Fibroblast of skin of right quadriceps (primary cell): Measurements from ENCODE around the gene MAGED1.
A peak's percentile ranks its signal among the peaks of the same experiment; 100 is the strongest.

Source experiments
- DNase-seq: peaks from one replicate; pipeline ENCODE4 v3.0.0-alpha.2; 2013

MAGED1 gene

GRCh38 chrX:51892921-51893745, at the start of gene MAGED1:
Gene MAGED1, plus strand, starts transcription at chrX:51893623. Its CDS starts 682 bp downstream, at chrX:51894305.
- DNase-seq: peak; percentile 96

- DNase-seq: no peak
These were observed 46.0 kb upstream of the MAGED1 start for GRCh38 chrX:51847463-51847862.

- DNase-seq: no peak
These were observed 41.8 kb upstream of the MAGED1 start for GRCh38 chrX:51851507-51852085.

GRCh38 chrX:51852096-51852495, 41.3 kb upstream of the MAGED1 start:
- DNase-seq: no peak

GRCh38 chrX:51852621-51853020, 40.8 kb upstream of the MAGED1 start:
- DNase-seq: no peak

- no peak for DNase-seq
These were observed 40.2 kb upstream of the MAGED1 start for GRCh38 chrX:51853251-51853650.

- no peak for DNase-seq
These were observed 37.7 kb upstream of the MAGED1 start for GRCh38 chrX:51855698-51856097.

GRCh38 chrX:51857159-51857733, 36.2 kb upstream of the MAGED1 start:
- no peak for DNase-seq

- DNase-seq: peak; percentile 22
These were observed 32.7 kb upstream of the MAGED1 start for GRCh38 chrX:51860679-51861078.

- no peak for DNase-seq
These were observed 30.5 kb upstream of the MAGED1 start for GRCh38 chrX:51862920-51863319.

- no peak for DNase-seq
These were observed 27.2 kb upstream of the MAGED1 start for GRCh38 chrX:51866210-51866609.

GRCh38 chrX:51867626-51868025, 25.8 kb upstream of the MAGED1 start:
- DNase-seq: no peak

GRCh38 chrX:51870354-51870753, 23.1 kb upstream of the MAGED1 start:
- DNase-seq: no peak

GRCh38 chrX:51874123-51874522, 19.3 kb upstream of the MAGED1 start:
- no peak for DNase-seq

- DNase-seq: peak; percentile 60
These were observed 17.0 kb upstream of the MAGED1 start for GRCh38 chrX:51876441-51876840.

GRCh38 chrX:51878056-51878455, 15.4 kb upstream of the MAGED1 start:
- no peak for DNase-seq

- DNase-seq: no peak
These were observed 3.6 kb upstream of the MAGED1 start for GRCh38 chrX:51889851-51890250.

- no peak for DNase-seq
These were observed 2.2 kb upstream of the MAGED1 start for GRCh38 chrX:51891245-51891644.

GRCh38 chrX:51891821-51892551, 1.4 kb upstream of the MAGED1 start:
- peak; percentile 92 for DNase-seq

GRCh38 chrX:51893931-51894696, 691 bp downstream of the MAGED1 start:
- DNase-seq: peak; percentile 55

- DNase-seq: peak; percentile 21
These were observed 1.4 kb downstream of the MAGED1 start for GRCh38 chrX:51894697-51895336.

GRCh38 chrX:51896626-51897025, 3.2 kb downstream of the MAGED1 start:
- DNase-seq: no peak
